SK-N-SH (cell line): ENCODE data around the gene ARHGAP15. TPM values are rescaled to one million over a fixed set of nuclear protein-coding genes. Genes with fewer than 3 reads are reported as not detected.

Source experiments
- CTCF ChIA-PET: fragments of 300-600, 350-600 bp; formaldehyde crosslinking; extraction: SDS; loops from one replicate; lab custom pipeline; 2021; lab: Yijun Ruan, JAX
- POLR2A ChIA-PET: fragments of 350-600 bp; sonication (Branson Sonifier 250); formaldehyde crosslinking; extraction: SDS; loops from one replicate; lab custom pipeline; 2020; ENCODE audit warnings: antibody characterized with exemption, inconsistent platforms; lab: Yijun Ruan, JAX
- DNase-seq: peaks from one replicate; pipeline ENCODE4 v3.0.0; 2012
- H2AFZ ChIP-seq: fragments of 200-600 bp; sonication (generic); 2 replicates; pipeline ENCODE4 v1.8.1; 2016; ENCODE audit warnings: antibody characterized with exemption, mild to moderate bottlenecking, low read depth
- H3F3A ChIP-seq: fragments of 200-600 bp; sonication (generic); replicated peaks from 2 replicates; pipeline ENCODE3; 2016; ENCODE audit warnings: antibody characterized with exemption, mild to moderate bottlenecking; ENCODE audit not compliant: insufficient read depth
- H3K27ac ChIP-seq, 2 experiments: fragments of 200-500 bp in 1 of 2; fragments of 200-600 bp in 1 of 2; sonication (Bioruptor generic) in 1 of 2; sonication (generic), shearing (Covaris generic) in 1 of 2; 2 replicates each; pipeline versions ENCODE4 v1.5.1 to v1.6.1; 2014 to 2016; ENCODE audit warnings: low read depth in 2 of 2, inconsistent platforms in 1 of 2, low read length in 1 of 2, mild to moderate bottlenecking in 1 of 2, mixed read lengths in 1 of 2
- H3K27me3 ChIP-seq: fragments of 200-600 bp; sonication (generic), shearing (Covaris generic); 2 replicates; pipeline ENCODE4 v1.6.1; 2016; ENCODE audit warnings: mixed run types; ENCODE audit not compliant: insufficient read depth
- H3K36me3 ChIP-seq, 2 experiments: fragments of 200-500 bp in 1 of 2; fragments of 200-600 bp in 1 of 2; sonication (Bioruptor generic) in 1 of 2; sonication (generic) in 1 of 2; replicated peaks in 1 of 2; 2 replicates each; pipeline versions ENCODE3 to v1.5.1; 2014 to 2016; ENCODE audit warnings: low read length in 1 of 2, mild to moderate bottlenecking in 1 of 2; ENCODE audit not compliant: insufficient read depth in 2 of 2, control insufficient read depth in 1 of 2
- H3K4me1 ChIP-seq, 2 experiments: fragments of 200-500 bp in 1 of 2; fragments of 200-600 bp in 1 of 2; sonication (Bioruptor generic) in 1 of 2; sonication (generic), shearing (Covaris generic) in 1 of 2; 2 replicates each; pipeline versions ENCODE4 v1.5.1 to v1.6.1; 2014 to 2016; ENCODE audit warnings: low read depth in 1 of 2, low read length in 1 of 2, mixed run types in 1 of 2; ENCODE audit not compliant: insufficient read depth in 2 of 2, control insufficient read depth in 1 of 2
- H3K4me2 ChIP-seq: fragments of 200-600 bp; sonication (generic), shearing (Covaris generic); 2 replicates; pipeline ENCODE4 v1.6.1; 2017; ENCODE audit warnings: mixed run types
- H3K4me3 ChIP-seq, 2 experiments: fragments of 200-500 bp in 1 of 2; fragments of 200-600 bp in 1 of 2; sonication (Bioruptor generic) in 1 of 2; sonication (generic), shearing (Covaris generic) in 1 of 2; 2 replicates each; pipeline versions ENCODE4 v1.5.1 to v1.8.1; 2014 to 2016; ENCODE audit warnings: low read depth in 2 of 2, inconsistent platforms in 1 of 2, low read length in 1 of 2, mild to moderate bottlenecking in 1 of 2, mixed read lengths in 1 of 2, moderate library complexity in 1 of 2
- H3K79me2 ChIP-seq: fragments of 200-600 bp; sonication (generic); 2 replicates; pipeline ENCODE4 v1.8.1; 2017; ENCODE audit warnings: mild to moderate bottlenecking; ENCODE audit not compliant: insufficient read depth
- H3K9ac ChIP-seq: fragments of 200-600 bp; sonication (generic); 2 replicates; pipeline ENCODE4 v1.6.1; 2017; ENCODE audit warnings: mixed run types
- H3K9me2 ChIP-seq: fragments of 200-600 bp; sonication (generic); 2 replicates; pipeline ENCODE4 v1.6.1; 2017; ENCODE audit warnings: mixed run types
- H3K9me3 ChIP-seq: fragments of 200-600 bp; sonication (generic); 2 replicates; pipeline ENCODE4 v1.6.1; 2017; ENCODE audit warnings: mixed run types, mild to moderate bottlenecking, moderate library complexity
- H4K20me1 ChIP-seq: fragments of 200-600 bp; sonication (generic); 2 replicates; pipeline ENCODE4 v1.6.1; 2017; ENCODE audit warnings: mild to moderate bottlenecking, mixed run types; ENCODE audit not compliant: insufficient read depth
- CHD2 ChIP-seq: fragments of 150-350 bp; IDR thresholded peaks from 2 replicates; pipeline ENCODE4 v1.6.1; 2018; ENCODE audit warnings: low read length; ENCODE audit not compliant: partially characterized antibody
- ELF1 ChIP-seq: IDR thresholded peaks from 2 replicates; pipeline ENCODE4 v1.4.0; 2012
- EZH2phosphoT487 ChIP-seq: fragments of 200-600 bp; sonication (generic); IDR thresholded peaks from 2 replicates; pipeline ENCODE4 v1.6.1; 2017; ENCODE audit warnings: low read depth, mixed run types, mild to moderate bottlenecking, antibody characterized with exemption, moderate library complexity, borderline replicate concordance
- FOSL2 ChIP-seq: IDR thresholded peaks from 2 replicates; pipeline ENCODE4 v1.4.0; 2012; ENCODE audit warnings: low read depth, mild to moderate bottlenecking, moderate library complexity, borderline replicate concordance
- MXI1 ChIP-seq: IDR thresholded peaks from 2 replicates; pipeline ENCODE4 v1.6.1; 2012; ENCODE audit warnings: mild to moderate bottlenecking, low read depth, low read length, improper control_type of control experiment
- NFIC ChIP-seq: IDR thresholded peaks from 2 replicates; pipeline ENCODE4 v1.4.0; 2012; ENCODE audit warnings: borderline replicate concordance
- NRF1 ChIP-seq: IDR thresholded peaks from 2 replicates; pipeline ENCODE4 v1.6.1; 2012; ENCODE audit warnings: low read depth, mild to moderate bottlenecking, low read length
- POLR2AphosphoS5 ChIP-seq: IDR thresholded peaks from 2 replicates; pipeline ENCODE4 v1.6.1; 2012; ENCODE audit warnings: low read depth, low read length
- RFX5 ChIP-seq: IDR thresholded peaks from 2 replicates; pipeline ENCODE4 v1.6.1; 2012; ENCODE audit warnings: mild to moderate bottlenecking, improper control_type of control experiment, low read length
- SIN3A ChIP-seq: IDR thresholded peaks from 2 replicates; pipeline ENCODE4 v1.6.1; 2012; ENCODE audit warnings: low read depth, mild to moderate bottlenecking, low read length, moderate library complexity, borderline replicate concordance
- SMC3 ChIP-seq: IDR thresholded peaks from 2 replicates; pipeline ENCODE4 v1.6.1; 2012; ENCODE audit warnings: low read depth, low read length, improper control_type of control experiment
- TAF1 ChIP-seq: IDR thresholded peaks from 2 replicates; pipeline ENCODE4 v1.6.1; 2012; ENCODE audit warnings: low read depth, mild to moderate bottlenecking, low read length, moderate library complexity, borderline replicate concordance
- TCF12 ChIP-seq: IDR thresholded peaks from 2 replicates; pipeline ENCODE4 v1.4.0; 2012
- TEAD4 ChIP-seq: IDR thresholded peaks from 2 replicates; pipeline ENCODE4 v1.4.0; 2012; ENCODE audit warnings: mild to moderate bottlenecking, borderline replicate concordance; ENCODE audit not compliant: insufficient read depth
- WGBS: methylation state at CpG from one replicate; pipeline ENCODE4 v1.1.6; 2017; ENCODE audit warnings: low lambda C conversion rate; 5-methylcytosine and 5-hydroxymethylcytosine counted together
- polyA plus RNA-seq, 3 experiments: library from polyadenylated mRNA; depleted of rRNA; stranded (reverse); fragments of >200 nt; gene quantifications; 2 replicates each; pipeline ENCODE4 v1.2.3, GENCODE V29; 2012
- TF ChIP-seq, protein P1 (sequence below): IDR thresholded peaks from 2 replicates; pipeline ENCODE4 v1.4.0; 2012; ENCODE audit warnings: low read depth
- TF ChIP-seq, protein P2 (sequence below): fragments of 150-350 bp; IDR thresholded peaks from 2 replicates; pipeline ENCODE4 v1.6.1; 2017; ENCODE audit warnings: antibody characterized with exemption, low read length, low read depth, borderline replicate concordance
- TF ChIP-seq, protein P3 (sequence below): fragments of 150-350 bp; IDR thresholded peaks from 2 replicates; pipeline ENCODE4 v1.6.1; 2016; ENCODE audit warnings: mild to moderate bottlenecking, low read depth, low read length
- TF ChIP-seq, protein P4 (sequence below): IDR thresholded peaks from 2 replicates; pipeline ENCODE4; 2012
- TF ChIP-seq, protein P5 (sequence below): IDR thresholded peaks from 2 replicates; pipeline ENCODE4 v1.4.0; 2012; ENCODE audit warnings: low read depth, borderline replicate concordance
- TF ChIP-seq, protein P6 (sequence below): fragments of 200-600 bp; sonication (generic); IDR thresholded peaks from 2 replicates; pipeline ENCODE4 v1.6.1; 2017; ENCODE audit warnings: antibody characterized with exemption, mild to moderate bottlenecking, moderate library complexity

ARHGAP15 gene
- polyA plus RNA-seq, 1 of the 3 experiments (the other 2 are of a cell fraction), result not detected

DNA sequence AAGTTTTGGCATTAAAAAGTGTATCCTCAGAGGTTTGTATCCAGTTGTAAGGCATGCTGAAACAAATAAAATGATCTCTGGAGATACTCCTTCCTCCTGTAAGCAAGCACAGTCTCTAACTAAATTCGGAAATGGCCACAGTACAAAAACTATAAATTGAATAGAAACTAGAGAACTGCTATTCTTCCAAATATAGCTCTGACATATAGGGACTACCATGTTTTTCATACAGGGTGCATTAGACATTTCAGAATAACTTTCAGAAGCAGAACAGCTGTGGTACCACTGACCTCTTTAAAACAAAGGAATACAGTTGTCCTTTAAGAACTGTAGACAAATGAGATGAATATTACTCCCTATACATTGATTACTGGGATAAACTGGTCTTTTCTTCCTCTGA lies 568.5 kb downstream of the ARHGAP15 start:
- H3K27me3 ChIP-seq, result no peaks in the 10 kb centered on the region
- ChIA-PET CTCF (interaction anchor here (0.5 to 1.0 kb wide), 2 partner anchors 12 to 44 kb away, joined by 3 read pairs; no protein-coding TSS in a partner anchor), POLR2A (no interaction called here)
- no peak overlapping the region for H2AFZ ChIP-seq
- no peaks in the 10 kb centered on the region for H3K9me3 ChIP-seq
- 60% methylated on average over 1 of the region's 1 CpG for WGBS
- H3K79me2 ChIP-seq, result no peaks in the 10 kb centered on the region
- no peaks in the 10 kb centered on the region for H4K20me1 ChIP-seq
- DNase-seq, result no peak
- no peak overlapping the region for H3K27ac ChIP-seq
- no peaks in the 10 kb centered on the region for H3K9me2 ChIP-seq
- no peak overlapping the region for H3K4me3 ChIP-seq
- peaks cover 0 to 4% of the 10 kb centered on the region in 2 experiments; a peak in 1 of 4 replicates for H3K4me1 ChIP-seq
- TF ChIP-seq TEAD4 (no peak), MXI1 (no peak), FOSL2 (no peak), TAF1 (no peak), EZH2phosphoT487 (no peak), SMC3 (no peak), SIN3A (no peak), POLR2AphosphoS5 (no peak), NFIC (no peak), RFX5 (no peak)
- TF ChIP-seq, protein P1, sequence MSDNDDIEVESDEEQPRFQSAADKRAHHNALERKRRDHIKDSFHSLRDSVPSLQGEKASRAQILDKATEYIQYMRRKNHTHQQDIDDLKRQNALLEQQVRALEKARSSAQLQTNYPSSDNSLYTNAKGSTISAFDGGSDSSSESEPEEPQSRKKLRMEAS, result no peak
- TF ChIP-seq, protein P2, sequence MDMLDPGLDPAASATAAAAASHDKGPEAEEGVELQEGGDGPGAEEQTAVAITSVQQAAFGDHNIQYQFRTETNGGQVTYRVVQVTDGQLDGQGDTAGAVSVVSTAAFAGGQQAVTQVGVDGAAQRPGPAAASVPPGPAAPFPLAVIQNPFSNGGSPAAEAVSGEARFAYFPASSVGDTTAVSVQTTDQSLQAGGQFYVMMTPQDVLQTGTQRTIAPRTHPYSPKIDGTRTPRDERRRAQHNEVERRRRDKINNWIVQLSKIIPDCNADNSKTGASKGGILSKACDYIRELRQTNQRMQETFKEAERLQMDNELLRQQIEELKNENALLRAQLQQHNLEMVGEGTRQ, result no peak
- H3K36me3 ChIP-seq, result no peaks in the 10 kb centered on the region
- no peaks in the 10 kb centered on the region for H3F3A ChIP-seq
- H3K4me2 ChIP-seq, result no peak overlapping the region
- no peak overlapping the region for H3K9ac ChIP-seq

DNA sequence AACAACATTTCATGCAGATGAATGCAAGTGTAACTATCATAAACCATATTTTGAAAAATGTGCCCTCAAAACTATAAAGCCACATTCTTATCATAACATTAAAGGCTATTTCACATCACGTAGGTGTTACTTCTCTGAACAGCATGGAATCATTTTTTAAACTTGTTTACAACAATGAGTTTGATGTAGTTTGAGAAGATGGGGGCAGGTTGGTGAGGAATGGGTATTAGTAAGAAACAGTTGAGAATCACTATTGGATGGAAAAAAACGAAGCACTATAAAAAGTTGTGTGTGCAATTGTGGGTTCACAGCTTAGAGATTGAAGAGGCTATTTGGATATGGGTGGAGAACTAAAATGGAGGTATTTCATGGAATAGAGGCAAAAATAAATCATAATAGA lies 569.1 kb downstream of the ARHGAP15 start:
- POLR2A ChIA-PET, result no interaction called here
- Histone ChIP-seq H3K4me3 (no peak overlapping the region), H3K36me3 (no peaks in the 10 kb centered on the region), H3K79me2 (no peaks in the 10 kb centered on the region), H3K27ac (no peak overlapping the region), H3K9ac (no peak overlapping the region), H3K9me2 (no peaks in the 10 kb centered on the region), H4K20me1 (no peaks in the 10 kb centered on the region), H3K4me2 (no peak overlapping the region), H3K4me1 (peaks cover 0 to 4% of the 10 kb centered on the region in 2 experiments; a peak in 1 of 4 replicates), H3K27me3 (no peaks in the 10 kb centered on the region), H3F3A (no peaks in the 10 kb centered on the region), H2AFZ (no peak overlapping the region), H3K9me3 (no peaks in the 10 kb centered on the region)
- no peak for DNase-seq
- 37% methylated on average over 2 of the region's 2 CpGs for WGBS
- CTCF ChIA-PET, result interaction anchor here (1.0 kb wide), 1 partner anchor 13 kb away, joined by 3 read pairs; no protein-coding TSS in a partner anchor
- TF ChIP-seq, protein P3, sequence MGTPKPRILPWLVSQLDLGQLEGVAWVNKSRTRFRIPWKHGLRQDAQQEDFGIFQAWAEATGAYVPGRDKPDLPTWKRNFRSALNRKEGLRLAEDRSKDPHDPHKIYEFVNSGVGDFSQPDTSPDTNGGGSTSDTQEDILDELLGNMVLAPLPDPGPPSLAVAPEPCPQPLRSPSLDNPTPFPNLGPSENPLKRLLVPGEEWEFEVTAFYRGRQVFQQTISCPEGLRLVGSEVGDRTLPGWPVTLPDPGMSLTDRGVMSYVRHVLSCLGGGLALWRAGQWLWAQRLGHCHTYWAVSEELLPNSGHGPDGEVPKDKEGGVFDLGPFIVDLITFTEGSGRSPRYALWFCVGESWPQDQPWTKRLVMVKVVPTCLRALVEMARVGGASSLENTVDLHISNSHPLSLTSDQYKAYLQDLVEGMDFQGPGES, result no peak
- no peak for TF ChIP-seq ELF1
- TF ChIP-seq, protein P1, result no peak
- TF ChIP-seq, protein P2, result no peak
- TF ChIP-seq, protein P4, sequence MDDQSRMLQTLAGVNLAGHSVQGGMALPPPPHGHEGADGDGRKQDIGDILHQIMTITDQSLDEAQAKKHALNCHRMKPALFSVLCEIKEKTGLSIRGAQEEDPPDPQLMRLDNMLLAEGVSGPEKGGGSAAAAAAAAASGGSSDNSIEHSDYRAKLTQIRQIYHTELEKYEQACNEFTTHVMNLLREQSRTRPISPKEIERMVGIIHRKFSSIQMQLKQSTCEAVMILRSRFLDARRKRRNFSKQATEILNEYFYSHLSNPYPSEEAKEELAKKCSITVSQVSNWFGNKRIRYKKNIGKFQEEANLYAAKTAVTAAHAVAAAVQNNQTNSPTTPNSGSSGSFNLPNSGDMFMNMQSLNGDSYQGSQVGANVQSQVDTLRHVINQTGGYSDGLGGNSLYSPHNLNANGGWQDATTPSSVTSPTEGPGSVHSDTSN, result no peak
- no peak for TF ChIP-seq TCF12
- no peak for TF ChIP-seq SIN3A
- TF ChIP-seq, protein P5, sequence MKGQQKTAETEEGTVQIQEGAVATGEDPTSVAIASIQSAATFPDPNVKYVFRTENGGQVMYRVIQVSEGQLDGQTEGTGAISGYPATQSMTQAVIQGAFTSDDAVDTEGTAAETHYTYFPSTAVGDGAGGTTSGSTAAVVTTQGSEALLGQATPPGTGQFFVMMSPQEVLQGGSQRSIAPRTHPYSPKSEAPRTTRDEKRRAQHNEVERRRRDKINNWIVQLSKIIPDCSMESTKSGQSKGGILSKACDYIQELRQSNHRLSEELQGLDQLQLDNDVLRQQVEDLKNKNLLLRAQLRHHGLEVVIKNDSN, result no peak
- TF ChIP-seq EZH2phosphoT487, result no peak
- no peak for TF ChIP-seq NRF1
- no peak for TF ChIP-seq POLR2AphosphoS5
- TF ChIP-seq, protein P6, sequence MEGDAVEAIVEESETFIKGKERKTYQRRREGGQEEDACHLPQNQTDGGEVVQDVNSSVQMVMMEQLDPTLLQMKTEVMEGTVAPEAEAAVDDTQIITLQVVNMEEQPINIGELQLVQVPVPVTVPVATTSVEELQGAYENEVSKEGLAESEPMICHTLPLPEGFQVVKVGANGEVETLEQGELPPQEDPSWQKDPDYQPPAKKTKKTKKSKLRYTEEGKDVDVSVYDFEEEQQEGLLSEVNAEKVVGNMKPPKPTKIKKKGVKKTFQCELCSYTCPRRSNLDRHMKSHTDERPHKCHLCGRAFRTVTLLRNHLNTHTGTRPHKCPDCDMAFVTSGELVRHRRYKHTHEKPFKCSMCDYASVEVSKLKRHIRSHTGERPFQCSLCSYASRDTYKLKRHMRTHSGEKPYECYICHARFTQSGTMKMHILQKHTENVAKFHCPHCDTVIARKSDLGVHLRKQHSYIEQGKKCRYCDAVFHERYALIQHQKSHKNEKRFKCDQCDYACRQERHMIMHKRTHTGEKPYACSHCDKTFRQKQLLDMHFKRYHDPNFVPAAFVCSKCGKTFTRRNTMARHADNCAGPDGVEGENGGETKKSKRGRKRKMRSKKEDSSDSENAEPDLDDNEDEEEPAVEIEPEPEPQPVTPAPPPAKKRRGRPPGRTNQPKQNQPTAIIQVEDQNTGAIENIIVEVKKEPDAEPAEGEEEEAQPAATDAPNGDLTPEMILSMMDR, result no peak
- no peak for TF ChIP-seq CHD2
